GM23338 (cell line): ENCODE measurements around the gene MEST. TPM values are rescaled to one million over a fixed set of nuclear protein-coding genes. Genes with fewer than 3 reads are reported as not detected.

Source experiments
- ATAC-seq: fragments of 200-7000 bp; cut with Tn5 transposase; 3 replicates; pipeline ENCODE4 v1.9.1; 2020
- DNase-seq: peaks from one replicate; pipeline ENCODE4 v3.0.0-alpha.2; 2015; ENCODE audit warnings: low spot score
- H2AFZ ChIP-seq: fragments of 200-600 bp; sonication (generic); 2 replicates; pipeline ENCODE4 v1.8.0; 2016; ENCODE audit warnings: antibody characterized with exemption, mild to moderate bottlenecking, moderate library complexity
- H3F3A ChIP-seq: fragments of 200-600 bp; sonication (generic); replicated peaks from 2 replicates; pipeline ENCODE4 v1.8.0; 2017; ENCODE audit warnings: antibody characterized with exemption, mixed run types, low read depth
- H3K27ac ChIP-seq: fragments of 200-600 bp; sonication (generic); 2 replicates; pipeline ENCODE4 v1.6.1; 2016; ENCODE audit warnings: low read depth
- H3K27me3 ChIP-seq: fragments of 200-600 bp; sonication (generic); 2 replicates; pipeline ENCODE4 v1.8.0; 2016; ENCODE audit warnings: mild to moderate bottlenecking, mixed run types, moderate library complexity; ENCODE audit not compliant: insufficient read depth
- H3K36me3 ChIP-seq: fragments of 200-600 bp; sonication (generic); 2 replicates; pipeline ENCODE4 v1.8.0; 2016; ENCODE audit warnings: mild to moderate bottlenecking; ENCODE audit not compliant: insufficient read depth
- H3K4me1 ChIP-seq: fragments of 200-600 bp; sonication (generic); 2 replicates; pipeline ENCODE4 v1.8.0; 2016; ENCODE audit warnings: mild to moderate bottlenecking, moderate library complexity; ENCODE audit not compliant: insufficient read depth
- H3K4me2 ChIP-seq: fragments of 200-600 bp; sonication (generic); 2 replicates; pipeline ENCODE4 v1.7.1; 2017; ENCODE audit warnings: mixed run types
- H3K4me3 ChIP-seq: fragments of 200-600 bp; sonication (generic); 2 replicates; pipeline ENCODE4 v1.6.1; 2016; ENCODE audit warnings: mixed run types
- H3K79me2 ChIP-seq: fragments of 200-600 bp; sonication (generic); replicated peaks from 2 replicates; pipeline ENCODE4 v1.8.0; 2017; ENCODE audit warnings: mild to moderate bottlenecking; ENCODE audit not compliant: insufficient read depth
- H3K9me2 ChIP-seq: fragments of 200-600 bp; sonication (generic); 2 replicates; pipeline ENCODE4 v1.8.0; 2017; ENCODE audit not compliant: insufficient read depth
- H4K20me1 ChIP-seq: fragments of 200-600 bp; sonication (generic); replicated peaks from 2 replicates; pipeline ENCODE4 v1.8.0; 2017; ENCODE audit warnings: mild to moderate bottlenecking; ENCODE audit not compliant: insufficient read depth
- H3K27ac Mint-ChIP-seq: 2 replicates; pipeline ENCODE4 v1.8.0; 2020; ENCODE audit warnings: inconsistent platforms, mild to moderate bottlenecking, moderate library complexity, mixed read lengths
- H3K27me3 Mint-ChIP-seq: 3 replicates; pipeline ENCODE4 v1.8.0; 2022; ENCODE audit warnings: low read depth, mild to moderate bottlenecking, moderate library complexity, mixed read lengths, inconsistent platforms; ENCODE audit not compliant: insufficient read depth, poor library complexity
- H3K36me3 Mint-ChIP-seq: 3 replicates; pipeline ENCODE4 v1.8.0; 2021; ENCODE audit warnings: low read depth, mild to moderate bottlenecking, inconsistent platforms, moderate library complexity, mixed read lengths
- H3K4me1 Mint-ChIP-seq: 3 replicates; pipeline ENCODE4 v1.8.0; 2020; ENCODE audit warnings: mild to moderate bottlenecking, inconsistent platforms, mixed read lengths
- H3K4me3 Mint-ChIP-seq: 3 replicates; pipeline ENCODE4 v1.8.0; 2021; ENCODE audit warnings: moderate library complexity, mild to moderate bottlenecking, inconsistent platforms, mixed read lengths
- H3K9me3 Mint-ChIP-seq: 3 replicates; pipeline ENCODE4 v1.8.0; 2020; ENCODE audit warnings: moderate library complexity, mild to moderate bottlenecking, inconsistent platforms, mixed read lengths
- NANOG ChIP-seq: IDR thresholded peaks from 2 replicates; pipeline ENCODE4 v1.6.1; 2016; ENCODE audit warnings: antibody characterized with exemption, borderline replicate concordance
- POLR2AphosphoS5 ChIP-seq: IDR thresholded peaks from 2 replicates; pipeline ENCODE4 v1.6.1; 2016; ENCODE audit warnings: antibody characterized with exemption, low read depth
- polyA plus RNA-seq: library from polyadenylated mRNA; unstranded; fragments of >200 nt; fragmentation: Nextera tagmentation; extraction: Ambion mirVana; gene quantifications from 2 replicates; pipeline ENCODE4 v1.2.1, GENCODE V29; 2016
- total RNA-seq: library from RNA; depleted of rRNA; stranded (reverse); fragments of >200 nt; shearing (Covaris generic); gene quantifications from 2 replicates; pipeline ENCODE4 v1.2.3, GENCODE V29; 2014
- TF ChIP-seq, protein P1 (sequence below): fragments of 250-450 bp; sonication (Bioruptor Pico); IDR thresholded peaks from 2 replicates; pipeline ENCODE4 v1.5.0; 2020; ENCODE audit warnings: mild to moderate bottlenecking, moderate library complexity
- TF ChIP-seq, protein P2 (sequence below), 2 experiments: fragments of 200-600 bp in 1 of 2; sonication (generic) in 1 of 2; conservative IDR thresholded peaks; 2 replicates each; pipeline versions ENCODE4 v1.5.1 to v1.6.1; 2016 to 2017; ENCODE audit warnings: antibody characterized with exemption in 2 of 2, low read depth in 2 of 2, mild to moderate bottlenecking in 2 of 2, moderate library complexity in 1 of 2

Gene MEST
- total and polyA plus RNA-seq, 2 experiments from 2014 or later = 167 to 229 TPM

DNA sequence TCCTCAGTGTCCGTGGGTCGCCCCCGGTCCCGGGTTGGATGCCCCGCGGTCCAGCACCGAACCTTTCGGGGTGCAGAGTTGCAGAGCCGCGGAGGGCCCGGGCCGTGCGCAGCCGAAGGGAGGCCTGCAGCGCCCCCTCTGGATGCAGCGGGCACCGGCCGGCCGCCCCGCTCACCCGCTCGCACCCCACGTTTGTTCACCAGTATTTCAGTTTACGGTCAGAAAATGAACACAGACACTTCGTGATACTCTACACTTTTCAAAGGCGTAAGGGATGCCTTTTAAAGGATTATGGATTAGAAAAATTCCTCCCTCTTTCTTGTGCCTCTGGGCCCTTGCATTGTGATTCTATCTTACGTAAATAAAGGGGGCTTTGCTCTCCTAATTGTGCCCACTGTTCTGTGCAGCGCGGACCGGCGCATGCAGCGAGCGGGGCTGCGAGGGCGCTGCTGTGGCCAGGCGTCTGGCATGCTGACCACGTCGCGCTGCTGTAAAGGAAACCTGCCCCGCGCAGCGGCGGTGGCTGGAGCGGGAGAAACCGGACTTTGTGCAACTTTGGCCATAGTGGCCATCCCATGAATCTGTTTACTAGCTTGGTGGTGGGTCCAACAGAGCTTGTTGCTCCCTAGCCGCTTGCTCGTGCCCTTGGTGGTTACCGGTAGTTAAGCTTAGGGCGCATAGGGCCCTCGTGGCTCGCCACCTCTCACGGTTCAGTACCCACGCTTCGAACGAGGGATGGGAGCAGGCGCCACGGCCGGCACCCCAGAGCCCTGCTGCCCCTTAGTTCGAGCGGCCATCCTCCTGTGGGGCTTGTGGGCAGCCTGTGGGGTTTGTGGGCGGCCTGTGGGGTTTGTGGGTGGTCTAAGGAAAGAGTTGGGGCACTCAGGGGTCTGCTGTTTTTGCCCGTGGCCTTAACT is 739 bp upstream of the MEST start:
- Mint-ChIP-seq H3K36me3 (peaks cover 45% of the 10 kb centered on the region), H3K4me1 (peaks cover 50% of the 10 kb centered on the region), H3K4me3 (peak overlapping the region; percentile 81), H3K9me3 (peaks cover 18% of the 10 kb centered on the region), H3K27ac (peak overlapping the region; percentile 94; the same call in 1 of the 2 replicates), H3K27me3 (peaks cover 15% of the 10 kb centered on the region)
- peaks cover 6% of the 10 kb centered on the region; the same call in 1 of the 2 replicates for H3K36me3 ChIP-seq
- H3K27me3 ChIP-seq = peaks cover 10% of the 10 kb centered on the region
- H3K79me2 ChIP-seq = peaks cover 87% of the 10 kb centered on the region
- peak overlapping the region; percentile 80 for H3K4me2 ChIP-seq
- DNase-seq (peak; percentile 78), ATAC-seq (peak; percentile 57)
- TF ChIP-seq POLR2AphosphoS5 = no peak
- TF ChIP-seq NANOG = no peak
- TF ChIP-seq, protein P1, sequence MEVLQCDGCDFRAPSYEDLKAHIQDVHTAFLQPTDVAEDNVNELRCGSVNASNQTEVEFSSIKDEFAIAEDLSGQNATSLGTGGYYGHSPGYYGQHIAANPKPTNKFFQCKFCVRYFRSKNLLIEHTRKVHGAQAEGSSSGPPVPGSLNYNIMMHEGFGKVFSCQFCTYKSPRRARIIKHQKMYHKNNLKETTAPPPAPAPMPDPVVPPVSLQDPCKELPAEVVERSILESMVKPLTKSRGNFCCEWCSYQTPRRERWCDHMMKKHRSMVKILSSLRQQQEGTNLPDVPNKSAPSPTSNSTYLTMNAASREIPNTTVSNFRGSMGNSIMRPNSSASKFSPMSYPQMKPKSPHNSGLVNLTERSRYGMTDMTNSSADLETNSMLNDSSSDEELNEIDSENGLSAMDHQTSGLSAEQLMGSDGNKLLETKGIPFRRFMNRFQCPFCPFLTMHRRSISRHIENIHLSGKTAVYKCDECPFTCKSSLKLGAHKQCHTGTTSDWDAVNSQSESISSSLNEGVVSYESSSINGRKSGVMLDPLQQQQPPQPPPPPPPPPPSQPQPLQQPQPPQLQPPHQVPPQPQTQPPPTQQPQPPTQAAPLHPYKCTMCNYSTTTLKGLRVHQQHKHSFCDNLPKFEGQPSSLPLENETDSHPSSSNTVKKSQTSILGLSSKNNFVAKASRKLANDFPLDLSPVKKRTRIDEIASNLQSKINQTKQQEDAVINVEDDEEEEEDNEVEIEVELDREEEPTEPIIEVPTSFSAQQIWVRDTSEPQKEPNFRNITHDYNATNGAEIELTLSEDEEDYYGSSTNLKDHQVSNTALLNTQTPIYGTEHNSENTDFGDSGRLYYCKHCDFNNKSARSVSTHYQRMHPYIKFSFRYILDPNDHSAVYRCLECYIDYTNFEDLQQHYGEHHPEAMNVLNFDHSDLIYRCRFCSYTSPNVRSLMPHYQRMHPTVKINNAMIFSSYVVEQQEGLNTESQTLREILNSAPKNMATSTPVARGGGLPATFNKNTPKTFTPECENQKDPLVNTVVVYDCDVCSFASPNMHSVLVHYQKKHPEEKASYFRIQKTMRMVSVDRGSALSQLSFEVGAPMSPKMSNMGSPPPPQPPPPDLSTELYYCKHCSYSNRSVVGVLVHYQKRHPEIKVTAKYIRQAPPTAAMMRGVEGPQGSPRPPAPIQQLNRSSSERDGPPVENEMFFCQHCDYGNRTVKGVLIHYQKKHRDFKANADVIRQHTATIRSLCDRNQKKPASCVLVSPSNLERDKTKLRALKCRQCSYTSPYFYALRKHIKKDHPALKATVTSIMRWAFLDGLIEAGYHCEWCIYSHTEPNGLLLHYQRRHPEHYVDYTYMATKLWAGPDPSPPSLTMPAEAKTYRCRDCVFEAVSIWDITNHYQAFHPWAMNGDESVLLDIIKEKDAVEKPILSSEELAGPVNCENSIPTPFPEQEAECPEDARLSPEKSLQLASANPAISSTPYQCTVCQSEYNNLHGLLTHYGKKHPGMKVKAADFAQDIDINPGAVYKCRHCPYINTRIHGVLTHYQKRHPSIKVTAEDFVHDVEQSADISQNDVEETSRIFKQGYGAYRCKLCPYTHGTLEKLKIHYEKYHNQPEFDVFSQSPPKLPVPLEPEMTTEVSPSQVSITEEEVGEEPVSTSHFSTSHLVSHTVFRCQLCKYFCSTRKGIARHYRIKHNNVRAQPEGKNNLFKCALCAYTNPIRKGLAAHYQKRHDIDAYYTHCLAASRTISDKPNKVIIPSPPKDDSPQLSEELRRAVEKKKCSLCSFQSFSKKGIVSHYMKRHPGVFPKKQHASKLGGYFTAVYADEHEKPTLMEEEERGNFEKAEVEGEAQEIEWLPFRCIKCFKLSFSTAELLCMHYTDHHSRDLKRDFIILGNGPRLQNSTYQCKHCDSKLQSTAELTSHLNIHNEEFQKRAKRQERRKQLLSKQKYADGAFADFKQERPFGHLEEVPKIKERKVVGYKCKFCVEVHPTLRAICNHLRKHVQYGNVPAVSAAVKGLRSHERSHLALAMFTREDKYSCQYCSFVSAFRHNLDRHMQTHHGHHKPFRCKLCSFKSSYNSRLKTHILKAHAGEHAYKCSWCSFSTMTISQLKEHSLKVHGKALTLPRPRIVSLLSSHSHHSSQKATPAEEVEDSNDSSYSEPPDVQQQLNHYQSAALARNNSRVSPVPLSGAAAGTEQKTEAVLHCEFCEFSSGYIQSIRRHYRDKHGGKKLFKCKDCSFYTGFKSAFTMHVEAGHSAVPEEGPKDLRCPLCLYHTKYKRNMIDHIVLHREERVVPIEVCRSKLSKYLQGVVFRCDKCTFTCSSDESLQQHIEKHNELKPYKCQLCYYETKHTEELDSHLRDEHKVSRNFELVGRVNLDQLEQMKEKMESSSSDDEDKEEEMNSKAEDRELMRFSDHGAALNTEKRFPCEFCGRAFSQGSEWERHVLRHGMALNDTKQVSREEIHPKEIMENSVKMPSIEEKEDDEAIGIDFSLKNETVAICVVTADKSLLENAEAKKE = no peak
- TF ChIP-seq, protein P2, sequence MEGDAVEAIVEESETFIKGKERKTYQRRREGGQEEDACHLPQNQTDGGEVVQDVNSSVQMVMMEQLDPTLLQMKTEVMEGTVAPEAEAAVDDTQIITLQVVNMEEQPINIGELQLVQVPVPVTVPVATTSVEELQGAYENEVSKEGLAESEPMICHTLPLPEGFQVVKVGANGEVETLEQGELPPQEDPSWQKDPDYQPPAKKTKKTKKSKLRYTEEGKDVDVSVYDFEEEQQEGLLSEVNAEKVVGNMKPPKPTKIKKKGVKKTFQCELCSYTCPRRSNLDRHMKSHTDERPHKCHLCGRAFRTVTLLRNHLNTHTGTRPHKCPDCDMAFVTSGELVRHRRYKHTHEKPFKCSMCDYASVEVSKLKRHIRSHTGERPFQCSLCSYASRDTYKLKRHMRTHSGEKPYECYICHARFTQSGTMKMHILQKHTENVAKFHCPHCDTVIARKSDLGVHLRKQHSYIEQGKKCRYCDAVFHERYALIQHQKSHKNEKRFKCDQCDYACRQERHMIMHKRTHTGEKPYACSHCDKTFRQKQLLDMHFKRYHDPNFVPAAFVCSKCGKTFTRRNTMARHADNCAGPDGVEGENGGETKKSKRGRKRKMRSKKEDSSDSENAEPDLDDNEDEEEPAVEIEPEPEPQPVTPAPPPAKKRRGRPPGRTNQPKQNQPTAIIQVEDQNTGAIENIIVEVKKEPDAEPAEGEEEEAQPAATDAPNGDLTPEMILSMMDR (conservative IDR thresholded peaks at IDR 0.05; ENCODE audit: low read depth in 2 of 2) = peak; percentile 69 to 78
- H3K9me2 ChIP-seq = no peaks in the 10 kb centered on the region
- H3K4me1 ChIP-seq = peaks cover 42% of the 10 kb centered on the region
- no peak overlapping the region; the same call in 1 of the 2 replicates for H3K27ac ChIP-seq
- peaks cover 3% of the 10 kb centered on the region; the same call in 1 of the 2 replicates for H3F3A ChIP-seq
- H2AFZ ChIP-seq = peak overlapping the region; percentile 83; the same call in 1 of the 2 replicates
- peak overlapping the region; percentile 58 for H3K4me3 ChIP-seq
- peaks cover 10% of the 10 kb centered on the region for H4K20me1 ChIP-seq
